ENCODE data around the gene SECISBP2L. TPM values are rescaled to one million over a fixed set of nuclear protein-coding genes. Genes with fewer than 3 reads are reported as not detected.
A peak's percentile ranks its signal among the peaks of the same experiment; 100 is the strongest.

Gene SECISBP2L
- total RNA-seq, 1 experiment from 2014 or later, result 28.5 TPM

GRCh38 chr15:49044766-49045606 lies 1.3 kb downstream of the SECISBP2L start:
- Histone ChIP-seq H3K27ac (no peak overlapping the region), H3K36me3 (no peaks in the 10 kb centered on the region), H3K9me3 (replicated peaks) (no peaks in the 10 kb centered on the region), H3K4me1 (replicated peaks) (peaks cover 11% of the 10 kb centered on the region), H3K4me3 (peak overlapping the region; percentile 92), H3K27me3 (replicated peaks) (no peaks in the 10 kb centered on the region)
- peak in 1 of 2 experiments; percentile 4 for DNase-seq (ENCODE audit: low read depth in 1 of 2, low spot score in 2 of 2)

- Histone ChIP-seq H3K4me3 (no peak overlapping the region), H3K27ac (no peak overlapping the region), H3K9me3 (replicated peaks) (no peaks in the 10 kb centered on the region), H3K4me1 (replicated peaks) (peaks cover 11% of the 10 kb centered on the region), H3K36me3 (no peaks in the 10 kb centered on the region), H3K27me3 (replicated peaks) (no peaks in the 10 kb centered on the region)
- DNase-seq (ENCODE audit: low read depth in 1 of 2, low spot score in 2 of 2), result no peak
Observed at GRCh38 chr15:49044002-49044401, 2.2 kb downstream of the SECISBP2L start.

DNA sequence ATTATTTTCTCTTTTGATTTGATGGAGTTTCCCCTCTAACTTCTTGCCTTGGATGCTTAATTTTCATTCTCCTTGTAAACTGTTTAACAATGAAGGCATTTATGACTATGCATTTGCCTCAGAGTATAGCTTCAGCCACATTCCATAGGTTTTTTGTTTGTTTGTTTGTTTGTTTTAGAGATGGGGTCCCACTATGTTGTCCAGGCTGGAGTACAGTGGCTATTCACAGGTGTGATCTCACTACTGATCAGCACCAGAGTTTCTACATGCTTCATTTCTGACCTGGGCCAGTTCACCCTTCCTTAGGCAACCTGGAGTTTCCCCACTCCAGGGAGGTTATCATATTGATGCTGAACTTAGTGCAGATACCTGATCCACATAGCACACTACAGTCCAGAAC lies 4.1 kb downstream of the SECISBP2L start:
- Histone ChIP-seq H3K4me1 (replicated peaks) (peaks cover 18% of the 10 kb centered on the region), H3K27me3 (replicated peaks) (no peaks in the 10 kb centered on the region), H3K27ac (no peak overlapping the region), H3K4me3 (no peak overlapping the region), H3K9me3 (replicated peaks) (no peaks in the 10 kb centered on the region), H3K36me3 (0 out of 2 replicates have a peak, but pooled peaks cover 3% of the 10 kb centered on the region)
- no peak for DNase-seq (ENCODE audit: low read depth in 1 of 2, low spot score in 2 of 2)

DNA sequence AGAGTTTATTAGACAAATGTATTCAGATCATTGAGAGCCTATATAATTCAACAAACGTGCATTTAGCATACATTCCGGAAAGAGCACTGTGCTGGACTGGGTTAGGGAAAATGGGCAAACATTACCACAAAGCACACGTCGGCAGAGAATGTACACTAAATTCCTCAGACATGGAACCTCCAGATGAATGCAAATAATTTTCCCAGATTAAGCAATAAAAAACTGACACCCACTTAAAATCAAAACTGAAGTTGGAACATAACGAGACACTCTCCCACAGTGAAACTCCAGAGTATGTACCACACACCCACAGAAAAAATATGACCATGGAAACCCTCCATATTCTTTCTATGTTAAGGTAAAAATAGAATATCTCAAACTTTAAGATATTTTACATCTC lies 4.8 kb downstream of the SECISBP2L start:
- H3K4me3 ChIP-seq, result no peak overlapping the region

DNA sequence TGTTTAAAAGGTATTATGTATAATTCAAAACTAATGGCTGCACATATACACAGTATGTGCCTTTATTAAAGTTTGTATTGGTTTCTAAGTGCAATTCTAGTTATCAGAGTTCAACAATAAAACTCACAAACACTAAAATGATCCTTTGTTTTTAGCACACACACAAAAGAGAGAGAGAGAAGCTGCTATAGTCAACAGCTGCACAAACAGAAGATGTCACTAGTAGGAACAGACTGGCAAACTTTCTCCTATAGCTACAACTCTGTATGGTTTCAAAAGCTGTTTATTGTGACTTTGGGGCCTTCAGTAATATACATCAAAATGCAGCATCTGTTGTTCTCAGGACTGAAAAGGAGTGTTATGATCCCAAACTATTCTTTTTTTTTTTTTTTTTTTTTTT lies 6.1 kb downstream of the SECISBP2L start:
- H3K27me3 ChIP-seq (replicated peaks), result no peaks in the 10 kb centered on the region
- H3K4me1 ChIP-seq (replicated peaks), result peaks cover 19% of the 10 kb centered on the region
- H3K27ac ChIP-seq, result no peak overlapping the region
- peaks cover 14% of the 10 kb centered on the region for H3K36me3 ChIP-seq
- DNase-seq (ENCODE audit: low read depth in 1 of 2, low spot score in 2 of 2), result no peak
- H3K9me3 ChIP-seq (replicated peaks), result no peaks in the 10 kb centered on the region
- H3K4me3 ChIP-seq, result no peak overlapping the region

More for the DNA sequence above, 4.8 kb downstream of the SECISBP2L start:
- H3K4me1 ChIP-seq (replicated peaks), result peaks cover 19% of the 10 kb centered on the region
- no peaks in the 10 kb centered on the region for H3K9me3 ChIP-seq (replicated peaks)
- H3K27ac ChIP-seq, result no peak overlapping the region
- H3K27me3 ChIP-seq (replicated peaks), result no peaks in the 10 kb centered on the region
- no peak for DNase-seq (ENCODE audit: low read depth in 1 of 2, low spot score in 2 of 2)
- H3K36me3 ChIP-seq, result peaks cover 3% of the 10 kb centered on the region; the same call in 1 of the 2 replicates

DNA sequence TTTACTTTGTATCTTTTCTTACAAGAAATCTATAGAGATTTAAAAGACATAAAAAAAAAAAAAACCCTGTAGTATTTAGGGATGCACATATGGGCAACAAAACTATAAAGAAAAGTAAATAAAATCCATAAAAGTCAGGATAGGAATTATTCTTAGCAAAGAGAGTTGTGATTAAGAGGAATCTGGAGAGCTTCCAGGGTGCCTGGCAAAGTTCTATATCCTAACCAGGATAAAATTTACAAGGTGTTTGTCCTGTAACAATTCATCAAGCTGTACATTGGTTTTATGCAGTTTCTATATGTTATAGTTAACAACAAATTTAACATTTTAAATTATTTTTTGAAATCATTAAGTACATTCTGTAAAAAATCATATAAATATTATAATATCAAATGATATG lies 7.9 kb downstream of the SECISBP2L start:
- H3K27ac ChIP-seq, result no peak overlapping the region

GRCh38 chr15:49037546-49037940 lies 8.7 kb downstream of the SECISBP2L start:
- Histone ChIP-seq H3K36me3 (peaks cover 19% of the 10 kb centered on the region), H3K4me1 (replicated peaks) (peaks cover 12% of the 10 kb centered on the region), H3K9me3 (replicated peaks) (no peaks in the 10 kb centered on the region), H3K27ac (0 out of 2 replicates have a peak overlapping the region, but pooled peaks have one; percentile 1), H3K27me3 (replicated peaks) (no peaks in the 10 kb centered on the region), H3K4me3 (no peak overlapping the region)
- DNase-seq (ENCODE audit: low read depth in 1 of 2, low spot score in 2 of 2), result no peak

More for the DNA sequence above, 7.9 kb downstream of the SECISBP2L start:
- no peaks in the 10 kb centered on the region for H3K9me3 ChIP-seq (replicated peaks)
- no peak for DNase-seq (ENCODE audit: low read depth in 1 of 2, low spot score in 2 of 2)
- H3K4me1 ChIP-seq (replicated peaks), result peaks cover 12% of the 10 kb centered on the region
- H3K27me3 ChIP-seq (replicated peaks), result no peaks in the 10 kb centered on the region
- H3K4me3 ChIP-seq, result no peak overlapping the region
- peaks cover 19% of the 10 kb centered on the region for H3K36me3 ChIP-seq

GRCh38 chr15:49036650-49037545 lies 9.3 kb downstream of the SECISBP2L start:
- H3K9me3 ChIP-seq (replicated peaks), result no peaks in the 10 kb centered on the region
- H3K27ac ChIP-seq, result no peak overlapping the region
- peaks cover 19% of the 10 kb centered on the region for H3K36me3 ChIP-seq
- peaks cover 12% of the 10 kb centered on the region for H3K4me1 ChIP-seq (replicated peaks)
- no peaks in the 10 kb centered on the region for H3K27me3 ChIP-seq (replicated peaks)
- DNase-seq (ENCODE audit: low read depth in 1 of 2, low spot score in 2 of 2), result no peak
- H3K4me3 ChIP-seq, result no peak overlapping the region

- Histone ChIP-seq H3K27ac (no peak overlapping the region), H3K4me3 (no peak overlapping the region)
Observed at GRCh38 chr15:49035825-49036224, 10.4 kb downstream of the SECISBP2L start.

DNA sequence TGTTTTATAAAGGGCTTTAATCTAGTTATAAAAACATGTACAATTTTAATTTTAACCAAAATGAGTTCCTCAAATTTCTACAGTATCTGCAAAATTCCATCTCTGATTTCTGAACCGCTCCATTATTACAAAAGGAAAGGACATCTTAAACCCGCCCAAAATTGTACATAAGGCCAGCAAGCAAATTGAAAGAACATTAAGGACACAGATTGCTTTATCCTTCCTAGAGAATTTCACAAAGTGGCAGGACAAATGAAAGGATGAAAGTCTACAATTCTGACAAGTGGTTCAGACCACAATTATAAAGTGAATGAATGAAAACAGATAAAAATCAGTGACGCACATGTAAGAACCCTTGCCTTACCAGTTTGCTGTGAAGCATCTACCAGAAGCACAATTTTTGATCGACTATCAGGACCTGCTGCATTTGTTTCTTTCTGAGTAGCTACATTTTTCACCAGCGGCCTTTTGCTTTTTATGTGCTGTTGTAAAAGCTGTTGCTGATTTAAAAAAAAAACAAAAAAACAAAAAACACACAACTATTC lies 13.6 kb downstream of the SECISBP2L start:
- Histone ChIP-seq H3K27me3 (replicated peaks) (no peaks in the 10 kb centered on the region), H3K27ac (no peak overlapping the region), H3K4me1 (replicated peaks) (peaks cover 9% of the 10 kb centered on the region), H3K4me3 (no peak overlapping the region), H3K9me3 (replicated peaks) (no peaks in the 10 kb centered on the region), H3K36me3 (peaks cover 26% of the 10 kb centered on the region)
- DNase-seq (ENCODE audit: low read depth in 1 of 2, low spot score in 2 of 2), result no peak

More at GRCh38 chr15:49035825-49036224, 10.4 kb downstream of the SECISBP2L start:
- H3K27me3 ChIP-seq (replicated peaks), result no peaks in the 10 kb centered on the region
- no peaks in the 10 kb centered on the region for H3K9me3 ChIP-seq (replicated peaks)
- no peak for DNase-seq (ENCODE audit: low read depth in 1 of 2, low spot score in 2 of 2)
- peaks cover 19% of the 10 kb centered on the region for H3K36me3 ChIP-seq
- H3K4me1 ChIP-seq (replicated peaks), result peaks cover 12% of the 10 kb centered on the region

DNA sequence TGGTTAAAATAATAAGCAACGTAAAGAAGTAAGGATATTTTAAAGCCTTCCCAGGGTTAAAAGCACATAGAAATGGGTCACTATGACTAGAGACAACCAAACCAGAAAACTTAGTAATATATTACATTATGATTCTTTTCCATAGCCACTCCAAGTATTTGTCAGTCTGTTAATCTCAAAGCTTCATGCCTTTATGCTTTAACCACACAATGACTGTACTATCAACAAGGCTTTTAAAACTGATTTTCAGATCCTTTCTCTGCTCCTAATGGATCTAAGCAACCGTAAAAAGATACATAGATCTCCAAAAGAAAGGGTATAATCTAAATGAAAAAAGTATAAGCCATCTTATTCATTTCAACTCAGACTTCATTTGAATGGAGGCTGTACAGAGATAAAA lies 14.4 kb downstream of the SECISBP2L start:
- DNase-seq (ENCODE audit: low read depth in 1 of 2, low spot score in 2 of 2), result no peak
- H3K36me3 ChIP-seq, result peaks cover 26% of the 10 kb centered on the region
- H3K9me3 ChIP-seq (replicated peaks), result no peaks in the 10 kb centered on the region

GRCh38 chr15:49026700-49027099 lies 19.5 kb downstream of the SECISBP2L start:
- no peaks in the 10 kb centered on the region for H3K9me3 ChIP-seq (replicated peaks)
- H3K4me3 ChIP-seq, result no peak overlapping the region
- H3K4me1 ChIP-seq (replicated peaks), result no peaks in the 10 kb centered on the region
- no peak for DNase-seq (ENCODE audit: low read depth in 1 of 2, low spot score in 2 of 2)
- no peaks in the 10 kb centered on the region for H3K27me3 ChIP-seq (replicated peaks)
- H3K36me3 ChIP-seq, result peaks cover 22% of the 10 kb centered on the region
- H3K27ac ChIP-seq, result no peak overlapping the region

More for the DNA sequence above, 14.4 kb downstream of the SECISBP2L start:
- no peak overlapping the region for H3K27ac ChIP-seq
- H3K27me3 ChIP-seq (replicated peaks), result no peaks in the 10 kb centered on the region
- no peak overlapping the region for H3K4me3 ChIP-seq
- peaks cover 3% of the 10 kb centered on the region for H3K4me1 ChIP-seq (replicated peaks)

DNA sequence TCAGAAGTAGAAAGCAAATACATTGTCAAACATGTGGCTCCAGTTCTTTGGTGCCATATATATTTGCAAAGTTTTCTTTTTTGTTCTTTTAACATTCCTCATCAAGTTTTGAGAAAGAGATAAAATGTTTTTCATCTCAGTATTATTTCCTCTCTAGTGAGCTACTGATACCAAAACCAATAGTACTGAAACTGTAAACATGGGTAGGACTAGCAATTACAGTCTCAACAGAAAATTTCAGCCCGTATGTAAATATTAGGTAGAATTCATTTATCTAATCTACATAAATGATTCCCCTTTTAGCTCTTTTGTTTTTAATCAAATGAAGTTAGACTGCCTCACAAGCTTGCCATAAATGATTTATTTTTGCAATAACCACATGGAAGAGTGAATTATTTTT lies 21.4 kb downstream of the SECISBP2L start:
- DNase-seq (ENCODE audit: low read depth in 1 of 2, low spot score in 2 of 2), result no peak
- Histone ChIP-seq H3K36me3 (peaks cover 33% of the 10 kb centered on the region), H3K9me3 (replicated peaks) (no peaks in the 10 kb centered on the region), H3K27ac (no peak overlapping the region), H3K27me3 (replicated peaks) (no peaks in the 10 kb centered on the region), H3K4me3 (no peak overlapping the region), H3K4me1 (replicated peaks) (no peaks in the 10 kb centered on the region)

All from SJSA1 (cell line).